GM23248 (cell line): Measurements from ENCODE around the gene G6PC2. TPM values are rescaled to one million over a fixed set of nuclear protein-coding genes. Genes with fewer than 3 reads are reported as not detected.

Experiments used
- DNase-seq: peaks from one replicate; pipeline ENCODE4 v3.0.0-alpha.2; 2015
- H2AFZ ChIP-seq: fragments of 200-600 bp; sonication (generic); 2 replicates; pipeline ENCODE4 v1.6.1; 2016; ENCODE audit warnings: antibody characterized with exemption
- H3F3A ChIP-seq: fragments of 200-600 bp; sonication (generic); 2 replicates; pipeline ENCODE4 v1.6.1; 2016; ENCODE audit warnings: mild to moderate bottlenecking, antibody characterized with exemption, mixed run types; ENCODE audit not compliant: insufficient read depth
- H3K27ac ChIP-seq: fragments of 200-600 bp; sonication (generic); 2 replicates; pipeline ENCODE4 v1.5.1; 2016; ENCODE audit warnings: mild to moderate bottlenecking
- H3K27me3 ChIP-seq: fragments of 200-600 bp; sonication (generic); replicated peaks from 2 replicates; pipeline ENCODE4 v1.6.1; 2016; ENCODE audit warnings: mild to moderate bottlenecking; ENCODE audit not compliant: insufficient read depth
- H3K36me3 ChIP-seq: fragments of 200-600 bp; sonication (generic); 2 replicates; pipeline ENCODE4 v1.6.1; 2016; ENCODE audit warnings: low read depth, mild to moderate bottlenecking
- H3K4me1 ChIP-seq: fragments of 200-600 bp; sonication (generic); 2 replicates; pipeline ENCODE4 v1.6.1; 2016; ENCODE audit warnings: mild to moderate bottlenecking; ENCODE audit not compliant: insufficient read depth
- H3K4me2 ChIP-seq: fragments of 200-600 bp; sonication (generic); one replicate; pipeline ENCODE4 v1.6.1; 2016; ENCODE audit warnings: mild to moderate bottlenecking; ENCODE audit not compliant: unreplicated experiment
- H3K4me3 ChIP-seq: fragments of 200-600 bp; sonication (generic); 2 replicates; pipeline ENCODE4 v1.5.1; 2016; ENCODE audit warnings: mild to moderate bottlenecking
- H3K79me2 ChIP-seq: fragments of 200-600 bp; sonication (generic); 2 replicates; pipeline ENCODE4 v1.6.1; 2016; ENCODE audit warnings: mild to moderate bottlenecking; ENCODE audit not compliant: insufficient read depth
- H3K9ac ChIP-seq: fragments of 200-600 bp; sonication (generic); 2 replicates; pipeline ENCODE4 v1.6.1; 2016; ENCODE audit warnings: mild to moderate bottlenecking
- H3K9me2 ChIP-seq: fragments of 200-600 bp; sonication (generic); 2 replicates; pipeline ENCODE4 v1.6.1; 2016; ENCODE audit warnings: mixed run types, mild to moderate bottlenecking, moderate library complexity; ENCODE audit not compliant: insufficient read depth
- H3K9me3 ChIP-seq: fragments of 200-600 bp; sonication (generic); one replicate; pipeline ENCODE4 v1.6.1; 2017; ENCODE audit warnings: low read depth
- H4K20me1 ChIP-seq: fragments of 200-600 bp; sonication (generic); 2 replicates; pipeline ENCODE4 v1.6.0; 2016; ENCODE audit not compliant: insufficient read depth
- EZH2 ChIP-seq: fragments of 200-600 bp; sonication (generic); IDR thresholded peaks from 2 replicates; pipeline ENCODE4 v1.6.1; 2018; ENCODE audit warnings: antibody characterized with exemption, mild to moderate bottlenecking; ENCODE audit not compliant: insufficient read depth, poor library complexity, severe bottlenecking
- EZH2phosphoT487 ChIP-seq: fragments of 200-600 bp; sonication (generic); IDR thresholded peaks from 2 replicates; pipeline ENCODE4 v1.6.1; 2018; ENCODE audit warnings: antibody characterized with exemption, moderate library complexity, mild to moderate bottlenecking, low read depth; ENCODE audit not compliant: insufficient read depth
- WGBS, 2 experiments: methylation state at CpG; one replicate each; pipeline ENCODE4 v1.1.6; 2015 to 2017; ENCODE audit warnings: low lambda C conversion rate in 2 of 2, low coverage in 1 of 2; ENCODE audit errors: missing lambda C conversion rate in 2 of 2; 5-methylcytosine and 5-hydroxymethylcytosine counted together
- in situ Hi-C: fragments of 300-500 bp; cut with MboI; formaldehyde crosslinking; loops from 2 replicates; pipeline ENCODE4 v1.15.0; 2020
- polyA plus RNA-seq: library from polyadenylated mRNA; unstranded; fragments of >200 nt; fragmentation: Nextera tagmentation; extraction: Ambion mirVana; gene quantifications from 2 replicates; pipeline ENCODE4 v1.2.1, GENCODE V29; 2016
- total RNA-seq: library from RNA; depleted of rRNA; stranded (reverse); fragments of >200 nt; shearing (Covaris generic); gene quantifications from 2 replicates; pipeline ENCODE4 v1.2.3, GENCODE V29; 2014; rRNA removed

The G6PC2 gene
- total and polyA plus RNA-seq, 2 experiments from 2014 or later, result not detected

GRCh38 chr2:168951871-168952270 is 50.8 kb downstream of the G6PC2 start:
- Histone ChIP-seq H2AFZ (no peak overlapping the region), H3K4me3 (no peak overlapping the region), H3K9me3 (no peaks in the 10 kb centered on the region), H3K27ac (no peak overlapping the region), H3K9ac (no peak overlapping the region), H3K36me3 (no peaks in the 10 kb centered on the region), H3K27me3 (no peaks in the 10 kb centered on the region), H3K4me1 (no peaks in the 10 kb centered on the region), H3K4me2 (no peak overlapping the region), H3F3A (no peaks in the 10 kb centered on the region), H3K9me2 (no peaks in the 10 kb centered on the region), H4K20me1 (no peaks in the 10 kb centered on the region), H3K79me2 (no peaks in the 10 kb centered on the region)
- 36 to 59% methylated on average over 1 of the region's 1 CpG for WGBS, 2 experiments
- in situ Hi-C loops, result no loop called here
- TF ChIP-seq EZH2phosphoT487 (no peak), EZH2 (no peak)
- no peak for DNase-seq

- H3K36me3 ChIP-seq, result no peaks in the 10 kb centered on the region
- H3K27ac ChIP-seq, result no peak overlapping the region
- H3K79me2 ChIP-seq, result no peaks in the 10 kb centered on the region
- no peak overlapping the region for H3K4me3 ChIP-seq
- 0 out of 2 replicates have a peak, but pooled peaks cover 4% of the 10 kb centered on the region for H3K27me3 ChIP-seq
- no peaks in the 10 kb centered on the region for H3K9me2 ChIP-seq
- no peaks in the 10 kb centered on the region for H4K20me1 ChIP-seq
- no peaks in the 10 kb centered on the region for H3K9me3 ChIP-seq
- no peaks in the 10 kb centered on the region for H3F3A ChIP-seq
- no peak overlapping the region for H3K4me2 ChIP-seq
- no peak overlapping the region for H2AFZ ChIP-seq
- no peak for TF ChIP-seq EZH2
- no peak for TF ChIP-seq EZH2phosphoT487
- H3K9ac ChIP-seq, result no peak overlapping the region
- no peak for DNase-seq
- in situ Hi-C loops, result no loop called here
- 26 to 37% methylated on average over 1 of the region's 1 CpG for WGBS, 2 experiments
- H3K4me1 ChIP-seq, result no peaks in the 10 kb centered on the region
These were observed 51.3 kb downstream of the G6PC2 start for GRCh38 chr2:168952424-168952823.

- Histone ChIP-seq H3K36me3 (no peaks in the 10 kb centered on the region), H3K79me2 (no peaks in the 10 kb centered on the region), H3K27me3 (peaks cover 4% of the 10 kb centered on the region; the same call in 1 of the 2 replicates), H2AFZ (no peak overlapping the region), H3F3A (no peaks in the 10 kb centered on the region), H3K9me3 (no peaks in the 10 kb centered on the region), H4K20me1 (no peaks in the 10 kb centered on the region), H3K27ac (no peak overlapping the region), H3K9ac (no peak overlapping the region), H3K4me3 (no peak overlapping the region), H3K9me2 (no peaks in the 10 kb centered on the region), H3K4me1 (no peaks in the 10 kb centered on the region), H3K4me2 (no peak overlapping the region)
- TF ChIP-seq EZH2phosphoT487 (no peak), EZH2 (no peak)
- no peak for DNase-seq
- in situ Hi-C loops, result no loop called here
These were observed 53.2 kb downstream of the G6PC2 start for GRCh38 chr2:168954256-168954655.

- H3K4me1 ChIP-seq, result no peaks in the 10 kb centered on the region
- H3K9me2 ChIP-seq, result no peaks in the 10 kb centered on the region
- 34 to 37% methylated on average over 4 of the region's 4 CpGs for WGBS, 2 experiments
- no peaks in the 10 kb centered on the region for H3K36me3 ChIP-seq
- no peak for DNase-seq
- H3K4me2 ChIP-seq, result no peak overlapping the region
- in situ Hi-C loops, result no loop called here
- H2AFZ ChIP-seq, result no peak overlapping the region
- TF ChIP-seq EZH2phosphoT487 (no peak), EZH2 (no peak)
- H3K9me3 ChIP-seq, result no peaks in the 10 kb centered on the region
- H3K4me3 ChIP-seq, result no peak overlapping the region
- no peaks in the 10 kb centered on the region for H4K20me1 ChIP-seq
- H3K27me3 ChIP-seq, result peaks cover 4% of the 10 kb centered on the region; the same call in 1 of the 2 replicates
- no peaks in the 10 kb centered on the region for H3F3A ChIP-seq
- no peak overlapping the region for H3K27ac ChIP-seq
- H3K79me2 ChIP-seq, result no peaks in the 10 kb centered on the region
- no peak overlapping the region for H3K9ac ChIP-seq
These were observed 54.2 kb downstream of the G6PC2 start for GRCh38 chr2:168955321-168955720.

GRCh38 chr2:168956392-168956791 is 55.3 kb downstream of the G6PC2 start:
- Histone ChIP-seq H3K9me3 (no peaks in the 10 kb centered on the region), H2AFZ (no peak overlapping the region), H3K27me3 (peaks cover 4% of the 10 kb centered on the region; the same call in 1 of the 2 replicates), H3K79me2 (no peaks in the 10 kb centered on the region), H3K9ac (no peak overlapping the region), H3K36me3 (no peaks in the 10 kb centered on the region), H3K9me2 (no peaks in the 10 kb centered on the region), H3K4me1 (no peaks in the 10 kb centered on the region), H3F3A (no peaks in the 10 kb centered on the region), H4K20me1 (no peaks in the 10 kb centered on the region), H3K4me3 (no peak overlapping the region), H3K4me2 (no peak overlapping the region), H3K27ac (no peak overlapping the region)
- 15 to 36% methylated on average over 2 of the region's 2 CpGs for WGBS, 2 experiments
- TF ChIP-seq EZH2phosphoT487 (no peak), EZH2 (no peak)
- in situ Hi-C loops, result no loop called here
- DNase-seq, result peak; percentile 11

Other genes starting within 250 kb of the G6PC2 start
- 0.54 TPM in 1 of 2 replicates, not detected in the other for gene NOSTRIN, start 98.7 kb upstream of the G6PC2 start, total RNA-seq
- 0.23 and 0.45 TPM in 2 replicates for gene NOSTRIN, start 98.7 kb upstream of the G6PC2 start, polyA plus RNA-seq
- gene SPC25, start 10.9 kb upstream of the G6PC2 start, total RNA-seq, result 3.4 and 3.7 TPM in 2 replicates
- 11.8 and 11.9 TPM in 2 replicates for gene SPC25, start 10.9 kb upstream of the G6PC2 start, polyA plus RNA-seq
- not detected in 2 replicates for gene ABCB11, start 130.0 kb downstream of the G6PC2 start, total RNA-seq
- not detected in 2 replicates for gene ABCB11, start 130.0 kb downstream of the G6PC2 start, polyA plus RNA-seq
- gene DHRS9, start 168.3 kb downstream of the G6PC2 start, total RNA-seq, result not detected in 2 replicates
- gene DHRS9, start 168.3 kb downstream of the G6PC2 start, polyA plus RNA-seq, result not detected in 2 replicates